HEK293 (cell line): ENCODE results near the gene SDC1.

Source experiments
- CTCF ChIA-PET: fragments of 350-600 bp; formaldehyde crosslinking; extraction: SDS; loops from one replicate; lab custom pipeline; 2021; ENCODE audit warnings: antibody characterized with exemption; lab: Yijun Ruan, JAX
- POLR2A ChIA-PET: fragments of 300-600 bp; formaldehyde crosslinking; extraction: SDS; loops from one replicate; lab custom pipeline; 2020; ENCODE audit warnings: antibody characterized with exemption, inconsistent platforms; lab: Yijun Ruan, JAX
- H3K27ac ChIP-seq: fragments of 200-500 bp; sonication (Bioruptor generic); 2 replicates; pipeline ENCODE4 v1.5.1; 2014; ENCODE audit warnings: low read depth, low read length, control low read depth, inconsistent platforms; ENCODE audit errors: extremely low read depth
- H3K36me3 ChIP-seq, 2 experiments: fragments of 200-500 bp in 1 of 2; sonication (Bioruptor generic) in 1 of 2; 1 replicate in 1 of 2; 2 replicates in 1 of 2; pipeline ENCODE4 v1.5.1; 2014 to 2017; ENCODE audit warnings: inconsistent platforms in 2 of 2, low read length in 2 of 2; ENCODE audit not compliant: control insufficient read depth in 2 of 2, insufficient read depth in 1 of 2
- H3K4me1 ChIP-seq: fragments of 200-500 bp; sonication (Bioruptor generic); 2 replicates; pipeline ENCODE4 v1.5.1; 2014; ENCODE audit warnings: mild to moderate bottlenecking, low read length, inconsistent platforms; ENCODE audit not compliant: control insufficient read depth, insufficient read depth
- H3K4me3 ChIP-seq: 2 replicates; pipeline ENCODE4 v1.5.1; 2011; ENCODE audit warnings: low read depth, mild to moderate bottlenecking, control low read depth, low read length, moderate library complexity
- H3K9me3 ChIP-seq: fragments of 200-500 bp; sonication (Bioruptor generic); 2 replicates; pipeline ENCODE4 v1.5.1; 2014; ENCODE audit warnings: low read depth, low read length, inconsistent platforms; ENCODE audit not compliant: control insufficient read depth, insufficient read depth
- KLF10 ChIP-seq: fragments of 450-650 bp; IDR thresholded peaks from 2 replicates; pipeline ENCODE4 v1.5.1; 2018; ENCODE audit warnings: missing biosample characterization, mild to moderate bottlenecking, missing genetic modification characterization
- ZNF10 ChIP-seq: fragments of 450-650 bp; formaldehyde crosslinking; IDR thresholded peaks from 2 replicates; pipeline ENCODE4 v1.5.1; 2017; ENCODE audit warnings: missing biosample characterization, missing genetic modification characterization
- ZNF2 ChIP-seq: fragments of 450-650 bp; formaldehyde crosslinking; IDR thresholded peaks from 2 replicates; pipeline ENCODE4 v1.5.1; 2016; ENCODE audit warnings: missing biosample characterization, missing genetic modification characterization
- ZNF202 ChIP-seq: fragments of 450-650 bp; formaldehyde crosslinking; IDR thresholded peaks from 2 replicates; pipeline ENCODE4 v1.5.1; 2016; ENCODE audit warnings: missing biosample characterization, missing genetic modification characterization, borderline replicate concordance
- ZNF529 ChIP-seq: fragments of 450-650 bp; formaldehyde crosslinking; IDR thresholded peaks from 2 replicates; pipeline ENCODE4 v1.5.1; 2017; ENCODE audit warnings: missing genetic modification characterization, missing biosample characterization; ENCODE audit not compliant: insufficient replicate concordance
- ZNF544 ChIP-seq: fragments of 450-650 bp; formaldehyde crosslinking; IDR thresholded peaks from 2 replicates; pipeline ENCODE4 v1.5.0; 2017; ENCODE audit warnings: missing biosample characterization, missing genetic modification characterization
- ZNF585B ChIP-seq: fragments of 450-650 bp; formaldehyde crosslinking; IDR thresholded peaks from 2 replicates; pipeline ENCODE4 v1.5.1; 2016; ENCODE audit warnings: missing biosample characterization, missing genetic modification characterization
- ZNF600 ChIP-seq: fragments of 450-650 bp; formaldehyde crosslinking; IDR thresholded peaks from 2 replicates; pipeline ENCODE4 v1.5.1; 2016; ENCODE audit warnings: missing biosample characterization, missing genetic modification characterization
- ZNF626 ChIP-seq: fragments of 450-650 bp; sonication (Bioruptor Pico); formaldehyde crosslinking; IDR thresholded peaks from 2 replicates; pipeline ENCODE4 v1.5.1; 2018; ENCODE audit warnings: missing biosample characterization, missing genetic modification characterization, inconsistent platforms
- ZNF701 ChIP-seq: fragments of 450-650 bp; formaldehyde crosslinking; IDR thresholded peaks from 2 replicates; pipeline ENCODE4 v1.5.1; 2016; ENCODE audit warnings: missing biosample characterization, missing genetic modification characterization
- ZNF747 ChIP-seq: fragments of 450-650 bp; formaldehyde crosslinking; IDR thresholded peaks from 2 replicates; pipeline ENCODE4 v1.5.1; 2016; ENCODE audit warnings: missing biosample characterization, missing genetic modification characterization
- ZNF791 ChIP-seq: fragments of 450-650 bp; formaldehyde crosslinking; IDR thresholded peaks from 2 replicates; pipeline ENCODE4 v1.5.1; 2016; ENCODE audit warnings: missing biosample characterization, missing genetic modification characterization
- ZSCAN16 ChIP-seq: fragments of 450-650 bp; formaldehyde crosslinking; IDR thresholded peaks from 2 replicates; pipeline ENCODE4 v1.5.1; 2016; ENCODE audit warnings: missing biosample characterization, missing genetic modification characterization
- TF ChIP-seq, protein P1 (sequence below): fragments of 450-650 bp; formaldehyde crosslinking; IDR thresholded peaks from 2 replicates; pipeline ENCODE4 v1.5.1; 2016; ENCODE audit warnings: missing biosample characterization, missing genetic modification characterization
- TF ChIP-seq, protein P2 (sequence below): fragments of 450-650 bp; IDR thresholded peaks from 2 replicates; pipeline ENCODE4 v1.5.1; 2018; ENCODE audit warnings: missing biosample characterization, mild to moderate bottlenecking, missing genetic modification characterization
- TF ChIP-seq, protein P3 (sequence below): fragments of 450-650 bp; formaldehyde crosslinking; IDR thresholded peaks from 2 replicates; pipeline ENCODE4 v1.5.1; 2016; ENCODE audit warnings: missing biosample characterization, missing genetic modification characterization
- TF ChIP-seq, protein P4 (sequence below): fragments of 450-650 bp; formaldehyde crosslinking; IDR thresholded peaks from 2 replicates; pipeline ENCODE4 v1.5.1; 2016; ENCODE audit warnings: missing biosample characterization, missing genetic modification characterization
- TF ChIP-seq, protein P5 (sequence below): fragments of 450-650 bp; formaldehyde crosslinking; conservative IDR thresholded peaks from 2 replicates; pipeline ENCODE4 v1.5.1; 2016; ENCODE audit warnings: low read depth, missing biosample characterization, missing genetic modification characterization

SDC1 gene

DNA sequence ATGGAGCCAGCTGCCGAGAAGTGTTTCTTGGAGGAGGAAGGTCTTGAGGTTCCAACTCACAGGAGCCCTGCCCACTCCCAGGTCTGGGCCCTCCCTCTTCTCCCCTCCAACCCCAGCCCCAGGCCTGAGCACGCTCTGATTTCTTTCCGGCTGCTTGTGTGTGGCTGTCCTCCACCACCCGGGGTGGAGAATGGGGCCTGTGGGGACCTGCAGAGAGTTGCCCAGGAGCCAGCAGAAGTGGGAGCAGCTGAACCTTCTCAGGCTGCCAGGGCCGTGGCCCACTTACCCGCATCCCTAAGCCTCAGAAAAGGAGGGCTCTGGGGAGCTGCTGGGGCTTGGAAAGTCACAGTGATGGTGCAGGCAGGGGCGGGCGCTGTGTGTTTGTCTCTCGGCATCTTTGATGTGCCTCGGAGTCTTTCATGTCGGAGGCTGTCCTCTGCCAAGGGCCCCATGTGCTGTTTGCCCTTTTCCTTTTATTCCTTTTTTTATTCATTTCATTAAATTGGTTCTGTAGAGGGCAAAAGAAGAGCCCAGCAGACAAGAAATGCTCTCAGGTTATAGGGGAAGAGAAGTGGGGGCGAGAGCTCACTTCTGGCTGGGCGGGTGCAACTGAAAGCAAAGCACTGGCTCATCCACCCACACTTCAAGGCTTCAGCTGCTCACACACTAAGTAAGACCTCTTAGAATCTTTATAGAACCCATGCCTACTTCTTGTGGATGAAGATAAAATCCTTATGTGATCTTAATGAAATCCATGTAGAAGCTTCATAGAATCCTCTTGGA lies 52.5 kb downstream of the SDC1 start (continued):
- TF ChIP-seq, protein P1, sequence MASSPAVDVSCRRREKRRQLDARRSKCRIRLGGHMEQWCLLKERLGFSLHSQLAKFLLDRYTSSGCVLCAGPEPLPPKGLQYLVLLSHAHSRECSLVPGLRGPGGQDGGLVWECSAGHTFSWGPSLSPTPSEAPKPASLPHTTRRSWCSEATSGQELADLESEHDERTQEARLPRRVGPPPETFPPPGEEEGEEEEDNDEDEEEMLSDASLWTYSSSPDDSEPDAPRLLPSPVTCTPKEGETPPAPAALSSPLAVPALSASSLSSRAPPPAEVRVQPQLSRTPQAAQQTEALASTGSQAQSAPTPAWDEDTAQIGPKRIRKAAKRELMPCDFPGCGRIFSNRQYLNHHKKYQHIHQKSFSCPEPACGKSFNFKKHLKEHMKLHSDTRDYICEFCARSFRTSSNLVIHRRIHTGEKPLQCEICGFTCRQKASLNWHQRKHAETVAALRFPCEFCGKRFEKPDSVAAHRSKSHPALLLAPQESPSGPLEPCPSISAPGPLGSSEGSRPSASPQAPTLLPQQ (tag by site-specific recombination) = no peak
- TF ChIP-seq ZNF2 (tag by site-specific recombination) = no peak

DNA sequence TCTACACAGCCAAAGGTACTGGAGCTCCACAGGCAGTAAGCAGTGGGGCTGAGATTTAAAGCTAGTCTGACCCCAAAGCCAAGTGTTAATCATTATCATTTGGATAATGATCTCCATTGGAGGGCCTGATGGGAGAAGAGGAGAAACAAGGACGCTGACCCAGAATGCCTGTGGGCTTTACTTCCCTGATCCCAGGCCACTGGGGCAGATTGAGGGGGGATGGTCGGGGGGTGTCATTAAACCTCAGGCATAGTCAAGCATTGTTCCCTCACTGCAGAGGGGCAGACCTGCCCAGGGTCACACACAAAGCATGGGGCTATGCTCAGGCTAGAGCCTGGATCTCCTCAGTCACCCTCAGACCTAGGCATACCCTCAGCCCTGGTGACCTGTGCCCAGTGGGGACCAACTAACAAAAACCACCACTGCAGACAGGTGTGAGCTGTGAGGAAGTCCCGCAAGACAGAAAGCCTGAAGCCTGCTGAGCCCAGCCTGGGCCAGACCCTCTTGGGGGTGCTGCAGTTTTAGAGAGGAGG lies 53.4 kb downstream of the SDC1 start:
- no peak for TF ChIP-seq ZNF585B (tag by site-specific recombination)
- Histone ChIP-seq H3K27ac (no peak overlapping the region), H3K36me3 (no peaks in the 10 kb centered on the region), H3K4me1 (no peaks in the 10 kb centered on the region), H3K4me3 (no peak overlapping the region), H3K9me3 (no peaks in the 10 kb centered on the region)
- CTCF ChIA-PET = interaction anchor here (0.7 kb wide), 1 partner anchor 241 kb away, joined by 3 read pairs; no protein-coding TSS in a partner anchor
- POLR2A ChIA-PET = no interaction called here

DNA sequence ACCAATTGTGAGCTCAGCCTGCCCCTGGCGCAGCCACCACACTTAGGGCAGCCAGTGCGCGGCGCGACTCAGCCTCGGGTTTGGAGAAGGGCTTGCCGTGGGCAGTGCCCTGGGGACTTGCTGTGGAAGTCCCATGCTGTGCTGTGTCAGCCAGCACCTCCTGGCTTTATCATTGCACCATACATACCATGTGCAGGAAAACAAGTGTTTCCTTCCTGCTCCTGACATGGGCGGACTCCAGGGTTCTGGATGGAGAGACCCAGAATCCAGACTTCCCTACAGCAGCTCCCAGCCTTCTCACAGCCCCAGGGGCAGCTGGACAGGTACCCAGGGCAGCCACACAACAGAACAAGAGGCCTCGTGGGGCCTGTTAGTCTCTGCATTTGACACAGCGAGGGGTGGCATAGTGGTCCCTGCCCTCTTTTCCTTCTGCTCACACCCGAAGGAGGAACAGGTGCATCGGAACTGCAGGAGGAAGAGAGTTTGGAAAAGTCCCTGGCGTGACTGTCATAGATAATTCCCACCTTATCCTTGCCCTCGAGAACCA lies 54.2 kb downstream of the SDC1 start:
- no peaks in the 10 kb centered on the region for H3K4me1 ChIP-seq
- no peak overlapping the region for H3K27ac ChIP-seq
- ChIA-PET POLR2A (no interaction called here), CTCF (no interaction called here)
- no peak overlapping the region for H3K4me3 ChIP-seq
- no peaks in the 10 kb centered on the region for H3K36me3 ChIP-seq
- no peaks in the 10 kb centered on the region for H3K9me3 ChIP-seq
- no peak for TF ChIP-seq ZNF701
- TF ChIP-seq ZNF10 (tag by site-specific recombination) = no peak
- TF ChIP-seq ZNF747 = no peak
- TF ChIP-seq, protein P2, sequence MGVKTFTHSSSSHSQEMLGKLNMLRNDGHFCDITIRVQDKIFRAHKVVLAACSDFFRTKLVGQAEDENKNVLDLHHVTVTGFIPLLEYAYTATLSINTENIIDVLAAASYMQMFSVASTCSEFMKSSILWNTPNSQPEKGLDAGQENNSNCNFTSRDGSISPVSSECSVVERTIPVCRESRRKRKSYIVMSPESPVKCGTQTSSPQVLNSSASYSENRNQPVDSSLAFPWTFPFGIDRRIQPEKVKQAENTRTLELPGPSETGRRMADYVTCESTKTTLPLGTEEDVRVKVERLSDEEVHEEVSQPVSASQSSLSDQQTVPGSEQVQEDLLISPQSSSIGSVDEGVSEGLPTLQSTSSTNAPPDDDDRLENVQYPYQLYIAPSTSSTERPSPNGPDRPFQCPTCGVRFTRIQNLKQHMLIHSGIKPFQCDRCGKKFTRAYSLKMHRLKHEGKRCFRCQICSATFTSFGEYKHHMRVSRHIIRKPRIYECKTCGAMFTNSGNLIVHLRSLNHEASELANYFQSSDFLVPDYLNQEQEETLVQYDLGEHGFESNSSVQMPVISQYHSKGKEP = no peak
- TF ChIP-seq ZNF202 (tag by site-specific recombination) = no peak
- TF ChIP-seq, protein P3, sequence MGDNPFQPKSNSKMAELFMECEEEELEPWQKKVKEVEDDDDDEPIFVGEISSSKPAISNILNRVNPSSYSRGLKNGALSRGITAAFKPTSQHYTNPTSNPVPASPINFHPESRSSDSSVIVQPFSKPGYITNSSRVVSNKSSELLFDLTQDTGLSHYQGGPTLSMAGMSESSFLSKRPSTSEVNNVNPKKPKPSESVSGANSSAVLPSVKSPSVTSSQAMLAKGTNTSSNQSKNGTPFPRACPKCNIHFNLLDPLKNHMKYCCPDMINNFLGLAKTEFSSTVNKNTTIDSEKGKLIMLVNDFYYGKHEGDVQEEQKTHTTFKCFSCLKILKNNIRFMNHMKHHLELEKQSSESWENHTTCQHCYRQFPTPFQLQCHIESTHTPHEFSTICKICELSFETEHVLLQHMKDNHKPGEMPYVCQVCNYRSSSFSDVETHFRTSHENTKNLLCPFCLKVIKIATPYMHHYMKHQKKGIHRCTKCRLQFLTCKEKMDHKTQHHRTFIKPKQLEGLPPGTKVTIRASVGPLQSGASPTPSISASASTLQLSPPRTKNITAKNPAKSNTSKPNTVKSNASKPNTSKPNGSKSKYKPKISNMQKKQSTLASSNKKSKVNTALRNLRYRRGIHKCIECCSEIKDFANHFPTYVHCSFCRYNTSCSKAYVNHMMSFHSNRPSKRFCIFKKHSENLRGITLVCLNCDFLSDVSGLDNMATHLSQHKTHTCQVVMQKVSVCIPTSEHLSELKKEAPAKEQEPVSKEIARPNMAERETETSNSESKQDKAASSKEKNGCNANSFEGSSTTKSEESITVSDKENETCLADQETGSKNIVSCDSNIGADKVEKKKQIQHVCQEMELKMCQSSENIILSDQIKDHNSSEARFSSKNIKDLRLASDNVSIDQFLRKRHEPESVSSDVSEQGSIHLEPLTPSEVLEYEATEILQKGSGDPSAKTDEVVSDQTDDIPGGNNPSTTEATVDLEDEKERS (tag by site-specific recombination) = no peak
- TF ChIP-seq, protein P4, sequence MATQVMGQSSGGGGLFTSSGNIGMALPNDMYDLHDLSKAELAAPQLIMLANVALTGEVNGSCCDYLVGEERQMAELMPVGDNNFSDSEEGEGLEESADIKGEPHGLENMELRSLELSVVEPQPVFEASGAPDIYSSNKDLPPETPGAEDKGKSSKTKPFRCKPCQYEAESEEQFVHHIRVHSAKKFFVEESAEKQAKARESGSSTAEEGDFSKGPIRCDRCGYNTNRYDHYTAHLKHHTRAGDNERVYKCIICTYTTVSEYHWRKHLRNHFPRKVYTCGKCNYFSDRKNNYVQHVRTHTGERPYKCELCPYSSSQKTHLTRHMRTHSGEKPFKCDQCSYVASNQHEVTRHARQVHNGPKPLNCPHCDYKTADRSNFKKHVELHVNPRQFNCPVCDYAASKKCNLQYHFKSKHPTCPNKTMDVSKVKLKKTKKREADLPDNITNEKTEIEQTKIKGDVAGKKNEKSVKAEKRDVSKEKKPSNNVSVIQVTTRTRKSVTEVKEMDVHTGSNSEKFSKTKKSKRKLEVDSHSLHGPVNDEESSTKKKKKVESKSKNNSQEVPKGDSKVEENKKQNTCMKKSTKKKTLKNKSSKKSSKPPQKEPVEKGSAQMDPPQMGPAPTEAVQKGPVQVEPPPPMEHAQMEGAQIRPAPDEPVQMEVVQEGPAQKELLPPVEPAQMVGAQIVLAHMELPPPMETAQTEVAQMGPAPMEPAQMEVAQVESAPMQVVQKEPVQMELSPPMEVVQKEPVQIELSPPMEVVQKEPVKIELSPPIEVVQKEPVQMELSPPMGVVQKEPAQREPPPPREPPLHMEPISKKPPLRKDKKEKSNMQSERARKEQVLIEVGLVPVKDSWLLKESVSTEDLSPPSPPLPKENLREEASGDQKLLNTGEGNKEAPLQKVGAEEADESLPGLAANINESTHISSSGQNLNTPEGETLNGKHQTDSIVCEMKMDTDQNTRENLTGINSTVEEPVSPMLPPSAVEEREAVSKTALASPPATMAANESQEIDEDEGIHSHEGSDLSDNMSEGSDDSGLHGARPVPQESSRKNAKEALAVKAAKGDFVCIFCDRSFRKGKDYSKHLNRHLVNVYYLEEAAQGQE (tag by site-specific recombination) = no peak
- no peak for TF ChIP-seq KLF10 (tag by site-specific recombination)
- TF ChIP-seq ZNF600 (tag by site-specific recombination) = no peak
- TF ChIP-seq ZNF529 = no peak
- TF ChIP-seq ZNF544 = no peak
- TF ChIP-seq, protein P5, sequence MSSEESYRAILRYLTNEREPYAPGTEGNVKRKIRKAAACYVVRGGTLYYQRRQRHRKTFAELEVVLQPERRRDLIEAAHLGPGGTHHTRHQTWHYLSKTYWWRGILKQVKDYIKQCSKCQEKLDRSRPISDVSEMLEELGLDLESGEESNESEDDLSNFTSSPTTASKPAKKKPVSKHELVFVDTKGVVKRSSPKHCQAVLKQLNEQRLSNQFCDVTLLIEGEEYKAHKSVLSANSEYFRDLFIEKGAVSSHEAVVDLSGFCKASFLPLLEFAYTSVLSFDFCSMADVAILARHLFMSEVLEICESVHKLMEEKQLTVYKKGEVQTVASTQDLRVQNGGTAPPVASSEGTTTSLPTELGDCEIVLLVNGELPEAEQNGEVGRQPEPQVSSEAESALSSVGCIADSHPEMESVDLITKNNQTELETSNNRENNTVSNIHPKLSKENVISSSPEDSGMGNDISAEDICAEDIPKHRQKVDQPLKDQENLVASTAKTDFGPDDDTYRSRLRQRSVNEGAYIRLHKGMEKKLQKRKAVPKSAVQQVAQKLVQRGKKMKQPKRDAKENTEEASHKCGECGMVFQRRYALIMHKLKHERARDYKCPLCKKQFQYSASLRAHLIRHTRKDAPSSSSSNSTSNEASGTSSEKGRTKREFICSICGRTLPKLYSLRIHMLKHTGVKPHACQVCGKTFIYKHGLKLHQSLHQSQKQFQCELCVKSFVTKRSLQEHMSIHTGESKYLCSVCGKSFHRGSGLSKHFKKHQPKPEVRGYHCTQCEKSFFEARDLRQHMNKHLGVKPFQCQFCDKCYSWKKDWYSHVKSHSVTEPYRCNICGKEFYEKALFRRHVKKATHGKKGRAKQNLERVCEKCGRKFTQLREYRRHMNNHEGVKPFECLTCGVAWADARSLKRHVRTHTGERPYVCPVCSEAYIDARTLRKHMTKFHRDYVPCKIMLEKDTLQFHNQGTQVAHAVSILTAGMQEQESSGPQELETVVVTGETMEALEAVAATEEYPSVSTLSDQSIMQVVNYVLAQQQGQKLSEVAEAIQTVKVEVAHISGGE (tag by site-specific recombination) = no peak
- TF ChIP-seq ZSCAN16 (tag by site-specific recombination) = no peak
- TF ChIP-seq ZNF791 (tag by site-specific recombination) = no peak
- no peak for TF ChIP-seq ZNF626 (tag by site-specific recombination)
